ENCODE data around the gene ASXL3. TPM values are rescaled to one million over a fixed set of nuclear protein-coding genes. Genes with fewer than 3 reads are reported as not detected.

Gene ASXL3
- total RNA-seq, 4 donors from 2014 or later = 8.3 to 25.3 (median 20.3) TPM

GRCh38 chr18:33627114-33627513, 49.1 kb downstream of the ASXL3 start:
- peaks cover 6 to 24% of the 10 kb centered on the region in 2 donors for H3K4me1 ChIP-seq
- no peaks in the 10 kb centered on the region for H3K36me3 ChIP-seq
- WGBS, 2 donors = 89 to 95% methylated on average over 3 of the region's 3 CpGs
- H3K9me3 ChIP-seq = no peaks in the 10 kb centered on the region
- no peak overlapping the region for H3K4me3 ChIP-seq (replicated peaks in 1 of 3)
- intact Hi-C loops (cut with DNase I) = no loop called here
- no peak overlapping the region for H3K27ac ChIP-seq
- H3K27me3 ChIP-seq = no peaks in the 10 kb centered on the region
- TF ChIP-seq POLR2A (IDR thresholded peaks at IDR 0.05) = no peak
- TF ChIP-seq CTCF (IDR thresholded peaks at IDR 0.05) = no peak
- DNase-seq = no peak

GRCh38 chr18:33630476-33630875, 52.5 kb downstream of the ASXL3 start:
- H3K4me3 ChIP-seq (replicated peaks in 1 of 3) = no peak overlapping the region
- 81 to 90% methylated on average over 1 of the region's 1 CpG for WGBS, 2 donors
- H3K9me3 ChIP-seq = no peaks in the 10 kb centered on the region
- peaks cover 15 to 30% of the 10 kb centered on the region in 2 donors for H3K4me1 ChIP-seq
- H3K27ac ChIP-seq = no peak overlapping the region
- DNase-seq = no peak
- no peaks in the 10 kb centered on the region for H3K27me3 ChIP-seq
- intact Hi-C loops (cut with DNase I) = no loop called here
- no peaks in the 10 kb centered on the region for H3K36me3 ChIP-seq
- TF ChIP-seq CTCF (IDR thresholded peaks at IDR 0.05) = no peak
- no peak for TF ChIP-seq POLR2A (IDR thresholded peaks at IDR 0.05)

GRCh38 chr18:33641141-33641540, 63.1 kb downstream of the ASXL3 start:
- Histone ChIP-seq H3K4me3 (replicated peaks in 1 of 3) (no peak overlapping the region), H3K27me3 (no peaks in the 10 kb centered on the region), H3K4me1 (peaks cover 9 to 13% of the 10 kb centered on the region in 2 donors), H3K9me3 (no peaks in the 10 kb centered on the region), H3K27ac (no peak overlapping the region), H3K36me3 (no peaks in the 10 kb centered on the region)
- TF ChIP-seq CTCF (IDR thresholded peaks at IDR 0.05) = no peak
- no peak for TF ChIP-seq POLR2A (IDR thresholded peaks at IDR 0.05)
- 54 to 61% methylated on average over 3 of the region's 3 CpGs for WGBS, 2 donors
- intact Hi-C loops (cut with DNase I) = no loop called here
- DNase-seq = no peak

GRCh38 chr18:33644494-33644893, 66.5 kb downstream of the ASXL3 start:
- no peaks in the 10 kb centered on the region for H3K27me3 ChIP-seq
- H3K36me3 ChIP-seq = no peaks in the 10 kb centered on the region
- TF ChIP-seq CTCF (IDR thresholded peaks at IDR 0.05) (no peak), POLR2A (IDR thresholded peaks at IDR 0.05) (no peak)
- intact Hi-C loops (cut with DNase I) = no loop called here
- H3K27ac ChIP-seq = no peak overlapping the region
- H3K9me3 ChIP-seq = no peaks in the 10 kb centered on the region
- H3K4me3 ChIP-seq (replicated peaks in 1 of 3) = no peak overlapping the region
- DNase-seq = no peak
- WGBS, 2 donors = 52 to 58% methylated on average over 2 of the region's 2 CpGs
- H3K4me1 ChIP-seq = peaks cover 9 to 23% of the 10 kb centered on the region in 2 donors

GRCh38 chr18:33647365-33647764, 69.3 kb downstream of the ASXL3 start:
- Histone ChIP-seq H3K9me3 (no peaks in the 10 kb centered on the region), H3K27me3 (no peaks in the 10 kb centered on the region), H3K36me3 (no peaks in the 10 kb centered on the region), H3K4me1 (peaks cover 9 to 25% of the 10 kb centered on the region in 2 donors), H3K27ac (no peak overlapping the region), H3K4me3 (replicated peaks in 1 of 3) (no peak overlapping the region)
- intact Hi-C loops (cut with DNase I) = no loop called here
- WGBS, 2 donors = 92 to 96% methylated on average over 1 of the region's 1 CpG
- TF ChIP-seq CTCF (IDR thresholded peaks at IDR 0.05) (no peak), POLR2A (IDR thresholded peaks at IDR 0.05) (no peak)
- DNase-seq = no peak

Data from thyroid gland (tissue), 4 donors.